T-helper 1 cell (primary cell): ENCODE measurements around the gene NR6A1.

Experiments used
- DNase-seq, 5 donors: peaks; one replicate each; pipeline ENCODE4 v3.0.0-alpha.2; 2012 to 2020

NR6A1 gene

DNA sequence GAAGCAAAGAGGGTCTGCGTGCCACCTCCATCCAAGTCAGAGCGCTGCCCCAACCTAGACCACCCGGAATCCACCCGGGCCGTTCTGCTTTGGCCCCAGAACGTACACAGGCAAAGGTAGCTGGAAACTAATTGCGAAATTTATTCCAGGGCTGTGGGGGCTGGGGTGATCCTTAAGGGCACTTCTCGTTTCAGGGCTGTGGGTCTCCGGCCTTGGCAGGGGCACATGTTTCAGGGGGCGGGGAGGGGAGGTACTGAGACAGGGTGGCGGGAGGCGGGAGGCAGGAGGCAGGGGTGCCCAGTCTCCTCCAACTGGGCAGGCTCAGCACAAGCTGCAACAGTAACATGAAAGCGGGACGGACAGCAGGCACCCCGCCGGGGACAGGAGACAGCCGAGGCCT lies 290.0 kb downstream of the NR6A1 start:
- no peak for DNase-seq

DNA sequence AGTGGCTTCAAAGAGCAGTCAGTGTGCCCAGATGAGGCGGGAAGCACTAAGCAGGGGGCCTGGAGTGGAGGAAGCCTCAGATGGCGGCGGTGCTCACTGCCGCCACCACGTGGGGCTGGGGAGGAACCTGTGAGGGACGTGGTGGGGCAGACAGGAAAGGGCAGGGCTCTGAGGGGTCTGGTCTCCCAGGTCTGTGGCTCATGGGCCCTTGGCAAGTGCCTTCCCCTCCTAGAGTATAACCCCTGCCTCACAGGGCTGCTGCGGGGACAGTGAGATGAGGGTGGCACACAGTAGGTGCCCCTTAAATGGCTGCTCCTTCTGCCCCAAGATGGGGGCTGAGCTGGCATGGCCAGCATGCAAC lies 290.5 kb downstream of the NR6A1 start:
- DNase-seq = no peak

DNA sequence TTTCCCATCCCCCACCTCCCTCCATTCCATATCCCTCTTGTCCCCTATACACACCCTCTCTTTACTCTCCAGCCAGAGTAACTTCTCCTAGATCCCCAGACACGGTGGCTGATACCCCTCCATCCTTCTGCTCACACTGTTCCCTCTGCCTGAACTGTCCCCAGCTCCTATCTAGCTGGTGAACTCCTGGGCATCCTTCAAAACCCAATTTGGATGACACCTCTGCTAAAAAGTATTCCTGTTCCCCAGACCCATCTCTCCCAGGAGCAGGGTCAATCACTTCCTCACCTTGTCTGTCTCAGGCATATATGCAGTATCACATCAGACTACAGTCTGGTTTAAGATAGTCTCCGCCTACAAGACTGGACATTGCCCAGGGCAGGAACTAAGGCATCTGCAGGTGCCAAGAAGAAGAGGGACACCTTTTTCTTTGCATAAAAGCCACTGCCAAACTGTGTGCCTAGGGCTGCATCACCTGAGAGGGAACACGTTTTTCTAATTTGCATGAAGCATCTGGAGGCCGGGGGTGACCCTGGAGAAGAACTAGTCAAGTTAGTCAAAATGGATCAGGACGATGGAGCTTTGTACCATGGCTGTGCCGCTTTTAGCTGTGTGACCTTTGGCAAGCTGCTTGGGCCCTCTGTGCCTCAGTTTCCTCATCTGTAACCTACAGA lies 291.0 kb downstream of the NR6A1 start:
- DNase-seq = no peak

DNA sequence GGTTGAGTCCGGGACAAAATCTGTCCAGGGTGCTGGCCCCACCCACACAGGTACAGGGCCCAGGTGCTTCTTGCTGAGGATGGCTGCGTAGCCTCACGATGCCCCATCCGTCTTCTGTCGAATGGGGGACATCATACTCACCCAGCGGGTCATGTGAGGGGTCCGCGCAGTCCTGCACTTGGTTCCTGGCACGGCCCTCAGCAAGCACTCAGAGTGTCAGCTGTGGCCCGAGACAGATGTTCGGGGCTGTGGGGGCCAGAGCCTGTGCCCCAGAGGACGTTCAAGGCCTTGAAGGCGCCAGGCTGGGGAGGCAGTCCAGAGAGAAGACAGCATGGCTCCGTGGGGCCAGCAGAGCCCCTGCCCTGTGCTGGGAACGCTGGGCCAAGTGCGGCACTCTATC lies 291.7 kb downstream of the NR6A1 start:
- no peak for DNase-seq

DNA sequence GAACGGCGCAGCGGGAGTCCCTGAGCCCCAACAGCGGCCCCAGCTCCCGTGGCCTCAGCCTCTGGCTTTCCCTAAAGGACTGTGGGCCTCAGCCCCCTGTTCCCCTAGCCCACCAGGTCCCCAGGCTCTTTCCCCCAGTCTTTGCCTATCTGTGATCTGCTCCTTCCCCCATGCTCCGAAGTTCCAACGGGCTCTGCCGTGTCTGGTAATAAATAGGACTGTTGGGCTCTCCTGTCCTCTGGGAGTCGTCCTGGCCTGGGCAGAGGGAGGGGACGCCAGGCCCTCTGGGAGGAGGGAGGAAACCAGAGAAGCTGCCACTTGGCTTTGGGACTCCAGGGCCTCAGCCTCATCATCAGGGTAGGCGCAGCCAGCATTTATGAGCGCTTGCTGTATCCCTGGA lies 292.8 kb downstream of the NR6A1 start:
- DNase-seq = no peak

DNA sequence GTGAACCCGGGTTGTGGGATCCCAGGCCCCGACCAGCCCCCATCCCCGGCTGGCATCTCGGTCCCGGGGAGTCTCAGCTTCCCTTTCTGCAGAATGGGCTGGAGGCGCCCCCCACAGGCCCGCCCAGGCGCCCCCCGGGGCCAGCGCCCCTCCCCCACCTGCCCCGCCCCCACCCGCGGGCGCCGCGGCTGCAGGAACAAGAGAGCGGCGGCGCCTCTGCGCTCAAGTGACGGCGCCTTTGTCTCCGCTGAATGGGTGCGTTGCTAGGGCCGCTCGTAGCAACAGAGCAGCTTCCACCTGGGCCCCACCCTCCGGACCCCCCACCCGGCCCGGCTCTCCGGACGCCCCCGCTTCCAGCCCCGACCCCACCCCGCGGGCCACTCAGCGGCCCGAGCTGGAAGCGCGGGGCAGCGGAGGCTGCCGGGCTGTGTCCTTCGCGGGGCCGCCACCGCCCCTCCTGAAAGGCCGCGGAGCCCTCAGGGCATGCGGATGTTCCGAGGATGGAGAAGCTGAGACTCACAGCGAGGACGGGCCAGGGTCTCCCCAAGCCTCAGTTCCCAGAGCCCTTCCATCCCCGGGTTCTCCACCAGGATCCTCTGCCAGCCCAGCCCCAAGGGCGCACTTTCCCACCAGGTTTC lies 293.3 kb downstream of the NR6A1 start:
- DNase-seq = no peak

DNA sequence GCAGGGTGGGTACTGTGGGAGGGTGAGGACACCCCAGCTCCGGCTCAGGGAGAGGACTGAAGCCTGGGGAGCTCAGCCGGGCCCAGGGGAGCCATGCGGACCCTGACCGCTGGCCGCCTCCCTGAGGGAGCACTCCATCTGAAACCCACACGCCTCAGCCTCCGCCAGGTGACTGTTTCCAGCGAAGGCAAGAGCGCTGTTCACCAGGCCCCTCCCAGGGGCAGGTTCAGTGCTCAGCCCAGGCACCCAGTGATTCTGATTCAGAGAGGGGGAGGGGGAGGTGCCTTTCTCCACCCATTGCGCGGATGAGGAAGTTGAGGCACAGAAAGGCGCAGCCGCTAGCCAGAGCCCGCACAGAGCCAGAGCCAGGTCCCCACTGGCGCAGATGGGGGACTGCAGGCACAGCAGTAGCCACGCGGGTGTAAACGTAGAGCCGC lies 293.9 kb downstream of the NR6A1 start:
- no peak for DNase-seq

DNA sequence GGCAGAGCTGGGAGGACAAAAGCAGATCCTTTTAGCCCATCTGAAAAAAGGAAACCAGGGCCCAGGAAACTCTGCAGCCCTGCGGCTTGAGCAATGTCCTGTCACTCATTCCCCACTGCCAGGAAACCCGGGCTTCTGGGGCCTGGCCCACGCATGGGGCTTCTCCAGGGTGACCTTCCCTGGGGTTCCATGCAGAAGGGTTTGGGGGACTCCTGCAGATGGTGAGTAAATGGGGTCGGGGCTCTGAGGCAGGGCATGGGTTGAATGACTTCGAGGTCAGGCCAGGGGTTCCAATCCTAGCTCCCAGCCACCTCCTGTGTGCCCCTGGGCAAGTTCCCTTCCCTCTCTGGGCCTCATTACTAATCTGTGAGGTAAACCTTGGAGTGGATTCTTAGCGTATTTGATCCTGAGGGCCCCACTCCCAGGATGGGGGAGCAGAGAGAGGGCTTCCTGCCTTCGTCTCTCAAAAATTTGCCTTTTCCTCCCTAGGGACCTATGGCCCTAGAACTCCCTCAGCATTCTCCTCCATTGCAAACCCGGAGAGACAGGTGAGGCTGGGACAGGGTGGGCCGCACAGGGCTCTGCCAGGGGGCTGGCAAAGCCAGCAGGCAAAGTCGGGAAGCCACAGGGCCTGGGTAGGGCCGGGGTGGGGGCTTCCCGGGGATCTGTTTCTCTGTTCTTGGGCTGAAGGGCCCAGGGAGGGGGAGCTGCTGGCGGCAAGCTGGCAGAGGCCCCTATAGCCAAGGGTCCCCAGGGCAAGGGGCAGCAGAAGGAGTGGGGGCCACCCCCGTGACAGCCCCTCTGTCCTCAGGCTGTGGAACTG lies 295.0 kb downstream of the NR6A1 start:
- DNase-seq = no peak

DNA sequence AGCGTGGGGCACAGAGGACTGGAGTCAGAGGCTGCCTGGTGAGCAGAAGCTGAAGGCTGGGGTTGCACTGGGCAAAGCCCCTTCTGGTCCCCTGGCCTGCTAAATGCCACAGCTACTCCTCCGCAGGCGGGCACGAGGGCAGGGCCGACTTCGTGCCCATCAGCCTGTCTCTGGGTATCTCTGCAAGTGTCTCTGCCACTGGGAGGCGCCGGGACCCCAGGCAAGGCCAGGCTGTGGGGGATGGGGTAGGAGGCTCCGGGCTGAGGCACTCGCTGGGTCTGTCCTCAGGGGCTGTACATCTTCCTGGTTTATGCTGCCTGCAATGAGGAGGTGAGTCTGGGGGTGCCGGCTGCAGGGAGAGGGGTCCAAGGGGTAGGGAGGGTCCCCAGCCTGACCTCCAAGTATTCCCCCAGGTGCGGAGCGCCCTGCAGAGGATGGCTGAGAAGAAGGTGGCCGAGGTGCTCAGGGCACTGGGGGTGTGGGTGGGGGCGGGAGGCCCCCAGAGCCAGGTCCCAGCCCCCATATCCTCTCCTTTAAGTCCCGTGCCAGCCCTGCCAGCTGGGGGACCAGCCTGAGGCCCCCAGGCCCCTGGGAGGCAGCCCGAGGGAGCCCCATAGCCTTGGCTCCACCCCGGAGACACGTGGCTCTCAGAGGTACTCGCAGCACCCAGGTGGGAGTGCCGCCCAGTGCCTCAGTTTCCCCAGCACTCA lies 295.8 kb downstream of the NR6A1 start:
- no peak for DNase-seq

DNA sequence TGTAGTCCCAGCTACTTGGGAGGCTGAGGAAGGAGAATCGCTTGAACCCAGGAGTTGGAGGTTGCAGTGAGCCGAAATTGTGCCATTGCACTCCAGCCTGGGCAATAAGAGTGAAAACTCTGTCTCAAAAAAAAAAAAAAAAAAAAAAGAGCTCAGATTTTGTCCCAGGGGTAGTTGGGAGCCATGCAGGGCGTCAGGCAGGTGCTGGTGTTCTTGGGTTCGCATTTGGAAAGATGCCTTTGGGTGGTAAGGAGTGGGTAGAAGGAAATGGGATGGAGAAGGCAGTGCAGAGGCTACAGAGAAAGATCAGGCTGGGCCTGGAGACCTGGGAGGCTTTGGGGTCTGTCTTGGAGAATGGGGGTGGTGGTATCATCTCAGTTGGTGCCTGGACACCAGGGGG lies 297.0 kb downstream of the NR6A1 start:
- no peak for DNase-seq

DNA sequence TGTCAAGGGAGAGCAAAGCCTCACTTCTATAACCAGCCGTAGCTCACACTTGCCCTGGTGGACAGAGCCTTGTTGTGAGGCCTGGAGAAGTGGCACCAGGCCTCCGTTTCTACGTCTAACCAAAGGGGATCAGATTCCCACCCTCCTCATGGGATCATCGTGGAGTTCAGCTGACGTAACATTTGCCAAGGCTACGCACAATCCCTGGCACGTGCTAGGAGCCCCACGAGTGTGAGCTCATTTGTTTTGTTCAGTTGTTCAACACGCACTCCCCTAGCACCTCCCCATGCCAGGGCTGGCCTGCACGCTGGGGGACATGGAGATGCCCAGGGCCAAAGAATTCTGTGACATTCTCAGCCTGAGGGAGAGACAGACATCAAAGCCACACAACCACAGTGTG lies 297.8 kb downstream of the NR6A1 start:
- no peak for DNase-seq

DNA sequence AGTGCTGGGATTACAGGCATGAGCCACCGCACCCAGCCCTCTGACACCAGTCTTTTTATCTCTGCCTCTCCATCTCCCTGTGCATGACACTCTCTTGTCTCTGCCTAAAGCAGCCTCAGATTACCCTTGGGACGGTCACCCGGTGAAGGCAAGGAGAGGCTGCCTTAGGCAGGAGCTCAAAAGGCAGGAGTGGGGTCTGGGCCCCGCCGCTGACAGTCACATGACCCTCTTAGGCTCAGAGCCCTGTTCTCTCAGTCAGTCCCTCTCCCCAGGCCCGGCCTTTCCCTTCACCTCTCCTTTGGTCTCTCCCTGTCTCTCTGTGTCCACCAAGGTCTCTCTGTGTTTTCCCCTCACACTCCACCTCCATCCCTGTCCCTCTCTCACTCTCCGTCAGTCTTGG lies 298.3 kb downstream of the NR6A1 start:
- DNase-seq = no peak

DNA sequence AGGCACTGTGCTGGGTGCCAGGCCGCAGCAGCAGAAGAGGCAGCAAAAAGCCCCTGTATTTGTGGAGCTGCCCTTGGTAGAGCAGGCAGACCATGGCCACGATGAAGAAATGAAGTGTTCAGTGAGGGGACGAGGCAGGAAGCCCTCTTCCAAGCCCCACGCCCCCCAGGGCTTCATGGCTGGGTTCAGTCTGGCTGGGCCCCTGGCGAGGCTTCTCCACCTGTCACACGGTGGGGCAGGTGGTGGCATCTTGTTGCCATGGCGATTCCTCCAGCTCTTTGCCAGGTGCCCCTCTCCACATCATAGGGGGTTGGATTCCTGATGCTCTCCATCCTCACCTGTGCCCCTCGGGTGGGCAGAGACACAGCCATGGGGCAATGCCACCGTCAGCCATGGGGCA lies 299.4 kb downstream of the NR6A1 start:
- DNase-seq = no peak

DNA sequence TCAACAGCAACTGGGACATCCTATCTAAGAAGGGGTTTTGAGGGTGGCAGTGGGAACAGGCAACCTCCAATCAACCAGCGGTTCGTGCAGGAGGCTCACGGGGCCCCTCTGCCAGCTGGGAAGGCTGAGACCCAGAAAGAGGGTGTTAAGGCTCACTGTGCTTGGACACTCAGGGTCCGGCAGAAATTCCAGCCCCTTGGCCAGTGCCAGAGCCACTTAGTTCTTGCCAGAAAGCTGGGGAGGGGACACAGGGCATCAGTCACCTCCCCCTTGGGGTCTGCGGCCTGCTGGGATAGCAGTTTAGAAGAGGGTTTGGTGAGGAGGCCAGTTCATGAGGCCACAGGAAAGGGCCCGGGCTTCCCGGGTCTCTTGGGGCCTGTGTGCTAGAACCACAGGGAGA lies 300.4 kb downstream of the NR6A1 start:
- no peak for DNase-seq

DNA sequence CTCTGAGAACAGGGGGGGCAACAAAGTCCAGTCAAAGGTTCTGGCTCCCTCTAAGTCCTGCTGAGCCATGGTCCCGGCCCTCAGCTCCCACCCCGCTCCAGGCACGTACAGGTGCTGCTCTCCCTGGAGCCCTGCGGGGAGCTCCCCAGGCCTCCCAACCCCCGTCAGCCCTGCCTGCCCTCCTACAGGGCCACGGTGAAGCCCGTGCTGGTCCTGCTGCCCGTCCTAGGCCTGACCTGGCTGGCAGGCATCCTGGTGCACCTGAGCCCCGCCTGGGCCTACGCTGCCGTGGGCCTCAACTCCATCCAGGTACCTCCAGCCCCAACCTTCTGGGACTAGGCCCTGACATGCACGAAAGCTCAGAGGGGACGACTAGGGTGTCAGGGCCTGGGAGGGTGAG lies 300.8 kb downstream of the NR6A1 start:
- no peak for DNase-seq

DNA sequence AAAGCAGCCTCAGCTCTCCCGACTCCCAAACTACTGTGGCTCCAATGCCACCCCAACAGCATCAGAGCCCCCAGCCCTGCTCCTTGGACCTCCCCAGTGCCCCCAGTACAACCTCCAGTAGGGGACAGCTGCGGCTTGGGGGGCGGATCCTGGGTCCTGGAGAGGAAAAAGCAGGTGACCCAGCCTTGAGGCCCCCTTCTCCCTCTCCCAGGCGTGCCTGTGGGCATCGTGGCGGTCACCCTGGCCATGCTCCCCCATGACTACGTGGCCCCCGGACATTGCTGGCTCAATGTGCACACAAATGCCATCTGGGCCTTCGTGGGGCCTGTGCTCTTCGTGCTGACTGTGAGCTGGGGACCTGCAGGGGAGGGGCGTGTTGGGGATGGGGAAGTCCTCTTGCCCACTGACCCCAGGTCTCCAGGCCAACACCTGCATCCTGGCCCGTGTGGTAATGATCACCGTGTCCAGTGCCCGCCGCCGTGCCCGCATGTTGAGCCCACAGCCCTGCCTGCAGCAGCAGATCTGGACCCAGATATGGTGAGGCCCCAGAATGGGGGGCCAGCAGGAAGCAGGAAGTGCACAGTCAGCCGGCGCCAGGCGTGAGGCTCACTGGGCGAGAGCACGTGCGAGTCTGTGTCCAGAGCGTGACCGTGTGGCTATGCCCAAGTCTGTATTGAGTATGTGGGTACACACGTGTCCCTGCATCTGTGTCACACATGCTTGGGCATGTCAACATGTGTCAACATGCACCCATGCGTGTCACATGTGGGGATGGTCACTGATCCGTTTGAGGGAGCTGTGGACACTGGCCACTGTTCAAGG lies 301.9 kb downstream of the NR6A1 start:
- DNase-seq = no peak

DNA sequence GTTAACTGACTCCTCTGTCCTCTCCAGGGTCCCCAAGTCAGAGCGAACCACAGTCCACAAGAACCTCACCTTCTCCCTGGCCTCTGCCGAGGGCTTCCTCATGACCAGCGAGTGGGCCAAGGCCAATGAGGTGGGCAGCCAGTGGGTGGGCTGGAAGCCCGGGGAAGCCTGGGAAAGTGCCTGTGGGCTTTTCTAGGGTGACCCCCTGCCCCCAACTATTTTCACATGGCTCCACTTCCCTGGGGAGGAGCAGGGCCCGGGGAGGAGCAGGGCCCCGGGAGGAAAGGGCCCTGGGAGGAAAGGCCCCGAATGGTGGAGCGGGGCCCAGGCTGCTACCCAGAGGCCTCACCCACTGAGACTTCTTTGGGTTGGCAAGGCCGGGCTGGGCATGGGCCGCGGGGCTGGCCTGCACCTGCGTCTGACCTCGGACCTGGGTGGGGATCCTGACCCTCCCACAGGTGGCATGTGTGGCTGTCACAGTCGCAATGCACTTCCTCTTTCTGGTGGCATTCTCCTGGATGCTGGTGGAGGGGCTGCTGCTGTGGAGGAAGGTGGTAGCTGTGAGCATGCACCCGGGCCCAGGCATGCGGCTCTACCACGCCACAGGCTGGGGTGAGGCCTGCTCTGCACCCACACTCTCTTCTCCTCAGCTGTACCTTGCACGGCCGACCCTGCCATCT lies 302.9 kb downstream of the NR6A1 start:
- no peak for DNase-seq

DNA sequence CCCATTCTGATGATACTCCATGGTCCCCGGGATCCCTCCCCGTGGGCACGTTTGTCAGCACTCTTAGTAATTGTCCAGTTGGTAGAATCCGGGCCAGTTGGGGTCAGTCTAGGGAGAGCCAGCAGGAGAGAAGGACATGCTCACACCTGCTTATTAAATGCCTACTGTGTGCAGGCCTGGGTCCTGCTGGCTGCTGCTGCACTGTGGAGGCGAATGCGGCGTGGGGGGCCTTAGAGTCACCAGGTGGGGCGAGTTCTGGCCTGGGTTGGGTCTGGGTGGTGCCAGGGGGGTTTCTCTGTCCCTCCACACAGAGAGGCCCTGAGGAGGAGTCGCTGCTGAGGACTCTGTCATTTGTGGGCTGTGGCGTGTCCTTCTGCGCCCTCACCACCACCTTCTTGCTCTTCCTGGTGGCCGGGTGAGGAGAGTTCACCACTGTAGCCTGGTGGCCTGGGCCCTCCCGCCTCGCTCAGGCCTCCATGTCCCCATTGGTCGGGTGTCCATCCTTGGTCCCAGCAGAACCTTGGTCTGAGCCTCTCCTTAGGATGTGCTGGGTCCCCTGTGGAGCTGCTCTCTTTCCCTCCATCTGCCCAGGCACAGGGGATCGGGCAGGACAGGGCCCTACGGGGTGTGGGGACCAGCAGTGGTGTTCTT lies 303.6 kb downstream of the NR6A1 start:
- no peak for DNase-seq
